G401.6 (cell line): ENCODE results near the gene TPM3.
"Not testable (repeated sequence)": the region's sequence is repeated elsewhere in the genome, so short reads cannot be mapped to it uniquely, and the experiment has no call there.

ENCODE experiments used
- FAIRE-seq: peaks from 2 replicates; lab custom pipeline; 2012; peaks lifted over from hg19 to GRCh38; lab: Jason Lieb, UNC

TPM3 gene

GRCh38 chr1:154205778-154206177 is 13.9 kb upstream of the TPM3 start:
- FAIRE-seq: not testable (repeated sequence)

DNA sequence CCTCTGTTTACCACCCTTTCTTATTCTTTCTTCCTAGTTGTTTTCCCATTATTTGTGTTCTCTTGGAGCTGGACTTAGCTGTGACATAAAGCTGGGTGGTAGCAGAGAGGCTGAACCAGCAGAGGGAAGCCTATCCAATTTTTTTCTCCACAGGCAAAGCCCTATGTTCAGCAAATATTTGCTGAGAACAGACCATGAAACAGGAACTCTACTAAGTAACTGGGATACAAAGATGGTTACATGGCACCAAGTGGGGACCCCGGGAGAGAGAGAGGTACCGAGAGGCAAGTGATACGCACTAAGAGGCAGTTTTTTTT is 7.6 kb upstream of the TPM3 start:
- no peak for FAIRE-seq

- peak; percentile 52 for FAIRE-seq
Observed at GRCh38 chr1:154198756-154199562, 7.1 kb upstream of the TPM3 start.

DNA sequence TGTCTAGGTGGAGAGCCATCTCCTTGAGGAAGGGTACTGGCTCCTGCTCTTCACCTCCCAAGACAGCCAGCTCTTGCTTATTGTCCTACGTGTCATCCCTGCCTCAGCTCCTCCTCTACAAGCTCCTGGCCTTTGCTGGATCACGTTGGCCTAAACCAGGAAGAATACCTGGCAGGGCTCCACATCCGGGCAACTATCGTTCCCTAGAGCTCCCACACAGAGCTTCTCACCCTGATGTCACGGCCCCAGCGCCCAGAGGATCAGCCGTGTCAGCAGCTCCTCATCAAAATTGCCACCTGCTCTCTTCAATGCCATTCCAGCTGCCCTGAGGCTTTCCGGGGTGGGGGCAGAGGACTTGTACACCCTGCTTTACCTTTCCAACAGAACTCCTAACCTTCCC is 1.9 kb upstream of the TPM3 start:
- FAIRE-seq: no peak

DNA sequence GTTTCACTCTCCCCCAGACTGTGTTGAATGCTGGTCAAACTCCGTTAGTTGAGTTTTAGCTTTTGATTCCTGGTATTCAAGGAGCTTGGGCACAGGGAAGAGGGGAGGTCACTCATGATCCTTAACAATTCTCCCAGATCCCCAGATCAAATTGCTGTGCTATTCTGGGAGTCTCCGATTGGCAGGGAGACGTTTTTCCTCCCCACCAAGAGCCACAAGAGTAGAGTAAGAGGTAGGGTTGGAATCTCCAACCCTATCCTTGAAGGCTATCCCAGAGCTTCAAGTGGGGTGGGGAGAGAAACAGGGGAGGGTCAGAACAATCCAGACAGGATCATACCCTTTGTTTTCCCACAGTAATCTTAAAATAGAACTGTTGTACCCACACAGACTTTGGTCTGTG is 576 bp upstream of the TPM3 start:
- FAIRE-seq: no peak

DNA sequence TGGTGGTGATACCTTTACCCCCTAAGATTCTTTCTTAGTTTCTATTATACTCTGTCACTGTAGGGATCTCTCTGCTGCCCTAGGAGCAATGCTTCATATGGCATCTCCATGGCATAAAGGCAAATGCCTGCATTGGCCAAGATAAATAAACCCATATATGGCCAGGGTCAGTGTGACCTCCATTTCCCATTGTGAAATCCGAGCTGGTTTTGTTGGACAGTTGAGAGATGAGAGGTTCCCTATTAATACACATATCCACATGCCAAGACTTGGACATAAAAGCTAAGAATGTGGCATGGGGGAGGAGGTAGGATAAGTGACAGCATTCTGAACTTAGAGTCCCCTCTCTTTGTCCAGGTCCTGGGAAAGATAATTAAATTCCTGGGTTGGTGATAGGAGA is 1.4 kb downstream of the TPM3 start:
- FAIRE-seq: no peak

DNA sequence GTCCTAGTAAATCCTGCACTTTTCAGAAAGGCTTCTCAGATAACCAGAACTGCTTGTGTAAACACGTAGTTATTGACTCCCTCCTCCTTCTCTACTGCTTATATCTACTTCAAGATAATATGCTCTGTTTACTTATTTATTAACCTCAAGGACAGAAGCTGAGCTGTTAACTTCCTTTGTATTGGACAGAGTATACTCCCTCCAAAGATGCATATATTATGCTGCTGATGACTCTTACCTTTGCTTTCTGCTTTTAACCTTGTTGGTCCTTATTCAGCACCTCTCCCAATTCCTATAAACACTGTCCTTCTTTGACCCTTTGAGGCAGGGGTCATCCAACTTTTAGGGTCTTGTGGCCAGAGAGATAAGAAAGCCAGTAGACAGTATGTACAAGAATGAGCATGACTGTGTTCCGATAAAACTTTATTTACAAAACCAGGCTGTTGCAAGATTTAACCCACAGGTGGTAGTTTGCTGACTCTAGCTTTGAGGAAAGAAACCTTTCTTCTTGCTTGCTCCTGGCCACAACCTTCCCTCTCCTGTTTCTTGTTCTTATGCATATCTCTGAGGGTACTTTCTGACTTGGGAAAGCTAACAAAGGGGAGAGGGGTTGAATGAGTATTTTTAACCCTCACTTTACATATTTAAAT is 4.9 kb downstream of the TPM3 start:
- no peak for FAIRE-seq

DNA sequence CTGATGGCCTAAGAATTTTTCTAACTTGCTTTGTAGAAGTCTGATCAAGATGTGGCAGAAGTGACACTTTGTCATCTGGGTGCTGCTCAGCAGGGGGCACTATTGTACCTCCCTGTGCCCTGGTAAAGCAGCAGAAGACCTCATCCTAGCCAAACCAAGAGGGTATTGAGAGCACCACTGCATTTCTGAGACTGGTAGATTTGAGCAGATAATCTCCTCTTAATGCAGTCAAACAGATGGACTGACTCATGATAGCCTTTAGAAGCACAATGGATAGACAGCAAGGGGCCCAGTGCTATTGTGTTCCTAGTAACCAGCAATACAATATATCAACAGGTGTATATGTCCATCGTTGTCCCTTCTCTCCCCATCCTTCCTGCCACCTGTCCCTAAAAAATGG is 5.7 kb downstream of the TPM3 start:
- no peak for FAIRE-seq

GRCh38 chr1:154183046-154183915 is 8.6 kb downstream of the TPM3 start:
- peak; percentile 97 for FAIRE-seq

DNA sequence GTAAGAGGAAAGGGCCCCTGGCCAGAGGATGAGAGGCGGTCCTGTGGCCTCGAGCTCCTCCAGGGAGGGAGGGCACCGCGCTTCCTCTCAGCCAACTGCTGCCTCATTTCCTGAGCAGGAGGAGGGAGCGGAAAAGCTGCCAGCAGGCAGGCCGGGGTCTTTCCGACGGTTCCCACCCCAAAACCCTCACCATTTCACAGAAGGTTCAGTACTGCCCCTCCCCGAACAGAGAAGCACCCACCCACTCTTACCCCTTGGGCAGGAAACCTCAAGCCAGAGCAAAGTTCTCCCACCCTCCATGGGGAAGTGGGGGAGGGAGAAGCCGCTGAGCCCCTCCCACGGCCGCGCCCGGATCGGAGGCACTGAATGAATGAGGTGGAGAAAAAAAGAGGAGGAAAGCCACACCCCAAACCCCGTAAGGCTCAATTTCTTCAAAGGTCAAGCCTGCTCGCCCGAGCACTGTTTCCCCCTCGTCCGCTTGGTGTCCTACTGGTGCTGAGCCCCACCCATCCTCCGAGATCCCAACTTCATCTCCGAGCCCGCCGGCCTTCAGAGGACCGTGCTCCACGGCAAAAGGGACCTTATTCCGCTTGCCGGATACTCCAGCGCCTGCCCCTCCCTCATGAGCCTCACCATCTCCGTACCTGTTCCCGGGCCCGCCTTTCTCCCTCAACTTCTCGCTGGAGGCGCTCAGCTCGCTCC is 9.4 kb downstream of the TPM3 start:
- FAIRE-seq: no peak

- no peak for FAIRE-seq
Observed at GRCh38 chr1:154181944-154182343, 10.0 kb downstream of the TPM3 start.

- FAIRE-seq: no peak
Observed at GRCh38 chr1:154179946-154180687, 11.8 kb downstream of the TPM3 start.

DNA sequence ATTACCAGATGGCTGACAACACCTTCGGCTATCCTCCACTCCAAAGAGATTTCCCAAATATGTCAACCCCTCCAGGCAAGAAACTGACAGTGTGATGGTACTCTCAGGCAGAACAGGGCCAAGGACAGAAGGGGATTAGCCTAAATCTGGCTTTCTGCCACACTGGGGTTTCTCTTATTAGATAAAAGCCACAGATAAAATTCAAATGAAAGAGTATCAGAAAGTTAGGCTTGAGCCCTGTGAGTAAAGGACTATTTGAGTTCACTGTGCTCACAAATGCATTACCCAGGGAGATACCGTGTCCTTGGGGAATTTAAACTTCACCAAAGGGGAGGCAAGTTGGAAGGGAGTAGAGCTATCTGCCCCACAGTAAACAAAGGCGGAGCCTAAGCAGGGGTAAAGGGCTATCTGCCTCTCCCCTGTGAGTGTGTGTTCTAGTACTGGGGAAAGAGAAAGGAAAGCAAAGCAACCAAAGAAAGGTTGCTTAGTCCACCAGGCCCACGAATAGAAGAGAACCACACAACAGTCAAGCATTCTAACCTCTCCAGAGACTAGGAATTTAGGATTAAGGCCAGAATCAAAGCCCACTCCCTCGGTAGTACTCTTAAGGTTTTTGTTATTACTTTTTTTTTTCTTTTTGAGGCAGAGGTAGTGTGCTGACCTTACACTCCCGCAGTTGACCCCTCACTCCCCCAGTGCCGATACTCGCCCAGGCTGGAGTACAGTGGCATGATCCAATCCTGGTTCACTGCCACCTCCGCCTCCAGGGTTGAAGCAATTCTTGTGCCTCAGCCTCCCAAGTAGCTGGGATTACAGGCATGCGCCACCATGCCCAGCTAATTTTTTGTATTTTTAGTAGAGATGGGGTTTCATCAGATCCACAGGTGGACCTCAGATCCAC is 12.7 kb downstream of the TPM3 start:
- no peak for FAIRE-seq

DNA sequence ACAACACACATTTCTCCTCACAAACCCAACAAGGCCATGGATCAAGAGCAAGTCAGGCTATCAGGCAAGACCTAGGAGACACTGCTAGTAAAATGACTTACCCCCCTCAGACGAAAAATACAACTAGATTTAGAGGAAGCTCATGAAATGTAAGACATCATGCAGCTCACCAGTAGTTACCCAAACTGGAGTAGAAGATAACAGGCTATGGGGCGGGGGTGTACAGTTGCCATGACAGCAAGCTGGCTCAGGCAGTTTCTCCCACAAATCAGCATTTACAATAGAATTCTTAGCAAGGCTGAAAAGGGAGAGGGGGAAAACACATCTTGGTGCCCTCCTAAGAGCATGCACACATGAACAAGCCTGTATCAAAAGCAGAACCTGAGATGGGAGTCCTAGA is 13.9 kb downstream of the TPM3 start:
- no peak for FAIRE-seq

DNA sequence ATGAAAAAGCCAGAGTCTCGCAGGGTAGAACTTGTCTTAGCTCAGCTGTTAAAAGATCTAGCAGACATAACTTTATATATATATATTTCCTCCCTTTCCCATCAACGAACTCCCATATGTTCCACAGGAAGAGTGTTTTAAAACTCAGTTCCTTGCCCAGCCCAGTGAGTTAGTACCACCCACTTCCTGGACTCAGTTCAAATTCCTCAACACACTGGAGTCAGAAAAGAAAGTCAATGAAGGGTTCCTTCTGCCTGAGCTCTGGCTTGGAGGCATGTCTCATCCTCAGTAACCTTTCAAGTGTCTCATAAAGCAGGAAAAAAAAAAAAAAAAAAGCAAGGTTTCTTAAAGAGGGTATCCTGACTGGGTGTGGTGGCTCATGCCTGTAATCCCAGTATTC is 15.6 kb downstream of the TPM3 start:
- FAIRE-seq: no peak

- FAIRE-seq: no peak
Observed at GRCh38 chr1:154174654-154175053, 17.2 kb downstream of the TPM3 start.

DNA sequence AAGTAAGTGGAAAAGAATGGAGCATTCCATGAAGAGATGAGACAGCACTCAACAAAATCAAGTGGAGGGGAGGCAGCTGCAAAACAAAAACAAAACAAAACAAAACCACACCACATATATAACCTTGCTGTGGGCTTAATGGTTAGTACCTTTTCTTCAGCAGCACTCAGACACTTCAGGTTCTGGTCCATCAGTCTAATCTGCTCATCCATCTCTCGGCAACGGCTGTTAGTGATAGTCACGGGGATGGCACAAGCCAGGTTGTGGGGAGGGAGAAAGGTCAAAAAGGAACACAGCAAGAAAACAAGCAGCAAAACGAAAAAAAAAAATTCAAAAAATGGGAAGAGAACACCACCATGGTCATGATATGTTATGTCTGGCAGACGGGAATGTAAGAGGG is 20.0 kb downstream of the TPM3 start:
- no peak for FAIRE-seq

- no peak for FAIRE-seq
Observed at GRCh38 chr1:154171223-154171583, 20.7 kb downstream of the TPM3 start.

- FAIRE-seq: no peak
Observed at GRCh38 chr1:154170547-154171222, 21.2 kb downstream of the TPM3 start.

DNA sequence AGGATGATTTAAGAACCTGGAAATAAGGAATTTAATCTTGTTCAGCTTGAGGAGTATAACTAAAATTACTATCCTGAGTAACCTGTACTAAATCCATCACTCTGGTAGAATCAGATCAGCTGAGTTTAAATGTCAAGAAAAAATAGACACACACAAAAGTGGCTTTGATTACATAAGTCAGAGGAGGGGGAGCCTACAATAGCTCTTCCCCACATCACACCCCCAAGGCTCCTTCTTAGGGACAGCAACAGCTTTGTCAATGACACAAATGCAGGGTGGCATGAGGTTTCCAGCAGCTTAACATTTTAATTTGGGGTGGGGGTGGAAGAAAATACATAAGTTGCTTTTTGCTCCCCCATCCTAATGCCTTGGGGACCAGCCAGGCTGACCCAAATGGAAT is 24.4 kb downstream of the TPM3 start:
- no peak for FAIRE-seq
